Breast epithelium (tissue), 4 donors: ENCODE measurements around the gene TMTC2. TPM values are rescaled to one million over a fixed set of nuclear protein-coding genes. Genes with fewer than 3 reads are reported as not detected.

Experiments used
- DNase-seq, 2 donors: peaks; one replicate each; pipeline ENCODE4 v3.0.0-alpha.2; 2019; ENCODE audit warnings: low spot score in 2 of 2
- H3K27ac ChIP-seq, 2 donors: fragments of 200-600 bp; sonication (generic) in 1 of 2; one replicate each; pipeline ENCODE4 v1.5.1; 2016 to 2019; ENCODE audit warnings: mild to moderate bottlenecking in 1 of 2
- H3K27me3 ChIP-seq, 2 donors: fragments of 200-600 bp; sonication (generic) in 1 of 2; one replicate each; pipeline versions ENCODE4 v1.5.1 to v1.6.0; 2017 to 2019; ENCODE audit warnings: control low read depth in 1 of 2, mild to moderate bottlenecking in 1 of 2
- H3K36me3 ChIP-seq: fragments of 200-600 bp; one replicate; pipeline ENCODE4 v1.5.1; 2019
- H3K4me1 ChIP-seq, 2 donors: fragments of 200-600 bp; sonication (generic); one replicate each; pipeline ENCODE4 v1.5.1; 2016 to 2019; ENCODE audit warnings: control low read depth in 1 of 2
- H3K4me3 ChIP-seq, 3 donors: fragments of 200-600 bp; sonication (generic); 1 replicate in 2 of 3; 2 replicates in 1 of 3; pipeline ENCODE4 v1.5.1; 2016 to 2019; ENCODE audit warnings: mild to moderate bottlenecking in 3 of 3, moderate library complexity in 2 of 3
- H3K9me3 ChIP-seq, 2 donors: fragments of 200-600 bp; sonication (generic) in 1 of 2; one replicate each; pipeline ENCODE4 v1.5.1; 2016 to 2019; ENCODE audit warnings: control low read depth in 1 of 2
- CTCF ChIP-seq, 3 donors: fragments of 450-650 bp; IDR thresholded peaks; one replicate each; pipeline ENCODE4 v1.5.1; 2016 to 2017; ENCODE audit warnings: antibody characterized with exemption in 3 of 3, mild to moderate bottlenecking in 3 of 3, moderate library complexity in 3 of 3
- POLR2A ChIP-seq: fragments of 450-650 bp; IDR thresholded peaks from one replicate; pipeline ENCODE4 v1.6.1; 2016; ENCODE audit warnings: antibody characterized with exemption, mild to moderate bottlenecking, moderate library complexity
- POLR2AphosphoS5 ChIP-seq, 3 donors: sonication (generic); formaldehyde crosslinking; IDR thresholded peaks; one replicate each; pipeline ENCODE4 v1.6.1; 2017; ENCODE audit warnings: antibody characterized with exemption in 3 of 3
- intact Hi-C: fragments of 100-400 bp; cut with DNase I; formaldehyde crosslinking; loops from one replicate; pipeline ENCODE4 v1.15.1; 2023; ENCODE audit warnings: low total_unique reads
- total RNA-seq, 3 donors: library from RNA; depleted of rRNA; stranded (reverse); fragments of >200 nt; gene quantifications; one replicate each; pipeline ENCODE4 v1.1.0, GENCODE V29; 2016

Gene TMTC2
- total RNA-seq, 3 donors from 2014 or later: 7.0 to 28.8 (median 19.3) TPM

GRCh38 chr12:82880442-82880901 is 193.8 kb downstream of the TMTC2 start:
- DNase-seq: no peak
- Histone ChIP-seq H3K27me3 (no peaks in the 10 kb centered on the region), H3K36me3 (no peaks in the 10 kb centered on the region), H3K4me1 (no peaks in the 10 kb centered on the region), H3K27ac (no peak overlapping the region), H3K9me3 (no peaks in the 10 kb centered on the region), H3K4me3 (no peak overlapping the region)
- TF ChIP-seq POLR2A: no peak
- no peak for TF ChIP-seq POLR2AphosphoS5 (IDR thresholded peaks at IDR 0.05)
- no peak for TF ChIP-seq CTCF (IDR thresholded peaks at IDR 0.05)
- intact Hi-C loops: no loop called here

- Histone ChIP-seq H3K4me3 (no peak overlapping the region), H3K4me1 (no peaks in the 10 kb centered on the region), H3K27me3 (no peaks in the 10 kb centered on the region), H3K36me3 (no peaks in the 10 kb centered on the region), H3K27ac (no peak overlapping the region), H3K9me3 (no peaks in the 10 kb centered on the region)
- no peak for TF ChIP-seq CTCF (IDR thresholded peaks at IDR 0.05)
- TF ChIP-seq POLR2AphosphoS5 (IDR thresholded peaks at IDR 0.05): no peak
- DNase-seq: no peak
- intact Hi-C loops: no loop called here
Measured at GRCh38 chr12:82883394-82884355, 197.0 kb downstream of the TMTC2 start.

- TF ChIP-seq CTCF (IDR thresholded peaks at IDR 0.05) (no peak), POLR2AphosphoS5 (IDR thresholded peaks at IDR 0.05) (no peak), POLR2A (no peak)
- H3K36me3 ChIP-seq: no peaks in the 10 kb centered on the region
- no peak overlapping the region for H3K4me3 ChIP-seq
Measured at GRCh38 chr12:82886671-82887340, 200.1 kb downstream of the TMTC2 start.

GRCh38 chr12:82893896-82894295 is 207.2 kb downstream of the TMTC2 start:
- Histone ChIP-seq H3K36me3 (no peaks in the 10 kb centered on the region), H3K27me3 (no peaks in the 10 kb centered on the region), H3K4me1 (no peaks in the 10 kb centered on the region), H3K4me3 (no peak overlapping the region), H3K27ac (no peak overlapping the region), H3K9me3 (no peaks in the 10 kb centered on the region)
- intact Hi-C loops: no loop called here
- TF ChIP-seq POLR2AphosphoS5 (IDR thresholded peaks at IDR 0.05): no peak
- TF ChIP-seq CTCF (IDR thresholded peaks at IDR 0.05): no peak
- TF ChIP-seq POLR2A: no peak
- no peak for DNase-seq

More at GRCh38 chr12:82886671-82887340, 200.1 kb downstream of the TMTC2 start:
- Histone ChIP-seq H3K27ac (no peak overlapping the region), H3K4me1 (no peaks in the 10 kb centered on the region), H3K9me3 (no peaks in the 10 kb centered on the region), H3K27me3 (no peaks in the 10 kb centered on the region)
- intact Hi-C loops: no loop called here
- no peak for DNase-seq

- Histone ChIP-seq H3K9me3 (no peaks in the 10 kb centered on the region), H3K27me3 (no peaks in the 10 kb centered on the region), H3K4me3 (no peak overlapping the region), H3K36me3 (no peaks in the 10 kb centered on the region), H3K4me1 (no peaks in the 10 kb centered on the region), H3K27ac (no peak overlapping the region)
- intact Hi-C loops: no loop called here
- no peak for DNase-seq
- TF ChIP-seq CTCF (IDR thresholded peaks at IDR 0.05) (no peak), POLR2A (no peak), POLR2AphosphoS5 (IDR thresholded peaks at IDR 0.05) (no peak)
Measured at GRCh38 chr12:82896277-82896676, 209.6 kb downstream of the TMTC2 start.
